NCI-H1694 treated with DMSO at 0.1 percent for 48 hours (cell line): ENCODE data around the gene GRK6.

Experiments used
- DNase-seq: peaks from one replicate; lab custom pipeline; 2025; lab: John Stamatoyannopoulos, UW

Gene GRK6

GRCh38 chr5:177440990-177441780, 14.7 kb downstream of the GRK6 start:
- no peak for DNase-seq

- no peak for DNase-seq
Observed at GRCh38 chr5:177442066-177442826, 15.8 kb downstream of the GRK6 start.

DNA sequence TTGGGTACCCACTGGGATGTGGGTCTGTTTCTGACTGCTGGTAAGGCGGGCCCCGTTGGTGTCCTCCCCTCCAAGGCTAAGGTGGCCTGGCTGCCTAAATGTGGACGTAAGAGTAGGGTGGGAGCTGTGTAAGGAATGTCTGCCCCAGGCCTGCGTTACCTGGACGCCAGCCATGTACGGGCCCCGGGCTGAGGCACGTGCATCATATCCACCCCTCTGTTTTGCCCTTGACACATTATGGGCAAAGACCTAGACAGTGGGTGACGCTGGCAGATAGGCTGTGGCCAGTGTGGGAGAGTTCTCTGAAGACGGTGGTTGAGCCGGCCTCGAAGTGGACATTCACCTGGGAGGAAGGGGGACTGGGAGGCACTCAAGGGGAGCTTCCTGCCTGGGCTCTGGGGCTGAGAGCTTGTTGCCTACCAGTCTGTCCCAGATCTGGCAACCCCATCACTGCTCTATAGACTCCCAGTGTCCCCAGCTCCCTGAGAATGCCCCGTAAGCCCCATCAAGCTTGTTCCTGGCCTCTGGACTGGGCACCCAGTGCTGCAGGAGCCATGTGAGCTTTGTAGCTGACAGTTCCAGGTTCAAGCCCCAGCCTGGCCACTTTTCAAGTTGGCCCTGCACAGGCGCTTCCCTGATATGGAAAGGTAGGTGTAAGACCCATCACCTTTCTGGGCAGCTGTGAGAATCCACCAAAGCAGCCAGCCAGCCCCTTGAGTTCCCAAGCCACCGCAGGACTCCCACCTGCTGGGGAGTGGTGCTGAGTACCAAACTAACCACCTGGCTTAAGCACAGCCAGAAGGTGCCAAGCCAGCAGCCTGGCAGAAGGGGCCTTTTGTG, 16.9 kb downstream of the GRK6 start:
- no peak for DNase-seq

DNA sequence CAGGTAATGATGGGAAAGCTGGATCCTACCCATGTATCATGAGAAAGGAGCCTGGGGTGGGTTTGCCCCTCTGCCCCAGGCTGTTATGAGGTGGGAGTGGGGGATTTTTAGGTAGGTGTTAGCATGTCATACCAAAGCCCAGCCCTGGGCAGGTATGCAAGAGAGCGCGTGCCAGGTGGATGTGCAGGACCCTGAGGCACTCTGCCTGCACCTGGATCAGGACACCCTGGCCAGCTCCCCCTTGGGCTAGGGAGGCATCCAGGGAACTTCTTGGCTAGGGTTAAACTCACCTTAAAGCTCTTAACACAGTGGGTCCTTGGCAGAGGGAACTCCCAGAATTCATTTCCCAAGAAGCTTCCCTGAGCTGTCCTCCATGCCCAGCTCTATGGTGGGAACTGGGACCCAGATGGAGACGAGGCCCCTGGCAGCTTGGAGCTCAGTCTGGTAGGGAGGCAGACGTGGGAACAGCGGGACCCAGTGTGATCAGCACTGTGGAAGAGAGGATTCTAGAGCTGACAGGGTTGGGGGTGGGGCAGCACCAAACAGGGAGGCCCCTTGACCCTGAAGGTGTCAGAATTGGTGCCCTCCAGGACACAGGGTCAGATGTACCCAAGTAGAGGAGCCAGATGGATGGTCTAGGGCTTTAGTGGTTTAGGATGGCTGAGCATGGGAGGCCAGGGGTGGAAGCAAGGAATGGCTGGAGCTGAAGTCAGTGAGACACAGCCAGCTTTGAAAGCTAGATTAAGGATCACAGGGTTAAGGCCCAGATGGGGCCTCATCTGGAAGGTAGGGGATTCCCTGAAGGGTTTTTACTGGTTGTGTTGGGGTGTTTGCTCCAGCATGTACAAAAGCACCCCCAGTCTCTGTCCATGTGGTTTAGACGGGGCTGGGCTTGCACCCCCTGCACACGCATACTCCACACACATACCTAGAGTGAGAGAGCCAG, 17.9 kb downstream of the GRK6 start:
- no peak for DNase-seq

DNA sequence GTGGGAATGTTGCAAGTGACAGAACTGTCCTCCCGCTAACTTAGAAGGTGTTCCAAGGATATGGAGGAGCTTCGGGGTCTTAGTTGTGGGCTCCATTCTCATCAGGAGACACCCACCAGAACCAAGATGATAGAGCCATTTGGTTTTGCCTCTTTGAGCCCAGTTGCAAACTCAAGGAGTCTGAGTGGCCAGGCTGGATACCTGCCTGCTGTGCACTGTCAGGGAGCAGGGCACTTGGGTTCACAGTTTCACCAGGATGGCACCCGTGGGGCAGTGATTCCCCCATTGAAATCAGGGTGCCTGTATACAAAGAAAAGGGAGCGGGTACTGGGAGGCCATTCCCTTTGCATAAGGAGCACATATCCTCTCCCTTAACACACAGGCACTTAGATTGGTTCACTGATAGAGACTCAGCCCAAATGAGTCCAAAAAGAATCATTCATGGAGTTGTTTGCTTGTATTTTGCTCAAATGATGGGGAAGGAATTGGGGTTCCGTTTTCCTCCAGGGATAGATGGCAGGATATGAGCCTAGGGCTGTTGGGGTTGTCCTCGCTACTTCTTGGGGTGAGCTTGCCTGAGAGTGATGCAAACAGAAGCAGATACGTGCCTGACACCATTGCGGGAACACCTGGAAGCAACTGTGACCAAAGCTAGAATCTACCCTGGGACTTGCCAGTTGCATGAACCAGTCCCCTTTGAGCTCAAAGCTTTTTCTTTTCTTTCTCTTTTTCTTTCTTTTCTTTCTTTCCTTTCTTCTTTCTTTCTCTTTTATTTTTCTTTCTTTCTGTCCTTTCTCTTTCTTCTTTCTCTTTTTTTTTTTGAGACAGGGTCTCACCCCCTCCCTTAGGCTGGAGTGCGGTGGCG, 18.8 kb downstream of the GRK6 start:
- no peak for DNase-seq

DNA sequence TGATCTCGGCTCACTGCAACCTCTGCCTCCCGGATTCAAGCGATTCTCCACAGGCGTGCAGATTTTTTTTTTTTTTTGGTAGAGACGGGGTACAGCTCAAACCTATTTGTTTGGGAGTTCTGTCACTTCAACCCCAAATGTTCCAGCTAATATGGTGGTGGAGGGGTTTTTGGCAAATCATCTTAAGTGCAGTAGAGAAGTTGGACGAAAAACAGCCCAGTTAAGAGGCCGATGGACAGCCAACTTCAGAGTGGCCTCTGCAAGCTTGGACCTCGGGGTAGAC, 19.4 kb downstream of the GRK6 start:
- DNase-seq = no peak

- peak; percentile 20 for DNase-seq
Observed at GRCh38 chr5:177446200-177447065, 20.0 kb downstream of the GRK6 start, which contains the start of gene PRR7. TSS of gene PRR7 (plus strand) at chr5:177446814. CDS start at chr5:177455068, 8,254 bp downstream.

- no peak for DNase-seq
Observed at GRCh38 chr5:177447066-177447610, 20.7 kb downstream of the GRK6 start.

DNA sequence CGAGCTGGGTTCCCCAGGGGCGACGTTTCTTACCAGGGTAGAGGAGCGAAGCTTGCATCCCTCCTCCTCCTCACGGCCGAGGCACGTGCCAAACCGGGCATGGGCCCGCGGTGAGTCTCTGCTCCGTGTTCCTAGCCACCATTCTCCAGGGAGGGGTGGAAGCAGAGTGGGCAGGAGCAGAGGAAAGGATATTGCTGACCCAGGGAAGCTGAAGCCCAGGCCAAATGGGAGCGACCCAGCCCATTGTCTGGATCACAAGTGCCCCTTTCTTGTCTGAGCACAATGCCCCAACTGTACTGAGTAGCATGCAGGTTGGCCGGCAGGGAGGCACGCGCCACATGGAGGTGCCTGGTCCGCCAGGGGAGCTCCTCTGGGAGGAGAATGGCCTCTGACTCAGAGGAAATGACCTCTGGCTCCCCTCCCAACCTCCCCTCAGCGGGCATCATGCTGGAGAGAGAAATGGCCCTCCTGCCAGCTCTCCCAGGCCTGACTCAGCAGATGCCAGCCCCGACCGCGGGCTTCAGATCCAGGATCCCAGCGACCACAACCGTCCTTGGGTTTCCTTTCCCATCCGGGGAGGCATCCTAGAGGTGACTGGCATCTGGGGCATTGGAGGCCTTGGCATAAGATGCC, 21.3 kb downstream of the GRK6 start:
- DNase-seq = no peak

DNA sequence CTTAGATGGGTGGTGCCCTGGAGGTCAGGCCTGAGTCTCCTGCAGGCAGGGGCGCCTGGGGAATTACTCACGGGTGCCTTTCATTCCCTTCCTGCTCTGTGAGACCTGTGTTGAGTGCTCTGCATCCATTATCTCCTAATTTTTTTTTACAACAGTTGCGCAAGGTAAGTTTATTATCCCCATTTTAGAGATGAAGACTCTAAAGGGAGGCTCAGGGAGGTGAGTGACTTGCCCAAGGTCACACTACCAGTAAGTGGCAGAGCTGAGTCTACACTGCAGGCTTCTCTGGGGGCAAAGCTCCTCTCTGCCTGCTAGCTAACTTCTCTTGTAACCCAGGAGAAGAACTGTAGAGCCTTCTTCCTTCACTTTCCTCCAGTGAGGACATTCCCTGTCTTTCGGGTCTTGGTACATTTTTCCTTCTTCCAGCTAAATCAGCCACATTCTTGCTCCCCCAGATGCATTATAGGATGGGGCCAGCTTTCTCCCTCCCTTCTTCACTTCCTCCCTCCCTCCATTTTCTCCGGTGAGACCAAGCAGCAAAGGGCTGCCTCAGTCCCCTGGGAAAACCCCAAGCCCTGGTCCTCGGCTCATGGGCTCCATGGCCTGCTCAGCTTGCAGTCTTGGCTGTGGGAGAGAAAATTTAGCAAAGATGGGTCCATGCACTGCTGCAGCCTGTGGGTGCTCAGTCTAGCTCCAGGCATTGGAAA, 21.9 kb downstream of the GRK6 start:
- no peak for DNase-seq

- DNase-seq = no peak
Observed at GRCh38 chr5:177449140-177450061, 22.9 kb downstream of the GRK6 start.

DNA sequence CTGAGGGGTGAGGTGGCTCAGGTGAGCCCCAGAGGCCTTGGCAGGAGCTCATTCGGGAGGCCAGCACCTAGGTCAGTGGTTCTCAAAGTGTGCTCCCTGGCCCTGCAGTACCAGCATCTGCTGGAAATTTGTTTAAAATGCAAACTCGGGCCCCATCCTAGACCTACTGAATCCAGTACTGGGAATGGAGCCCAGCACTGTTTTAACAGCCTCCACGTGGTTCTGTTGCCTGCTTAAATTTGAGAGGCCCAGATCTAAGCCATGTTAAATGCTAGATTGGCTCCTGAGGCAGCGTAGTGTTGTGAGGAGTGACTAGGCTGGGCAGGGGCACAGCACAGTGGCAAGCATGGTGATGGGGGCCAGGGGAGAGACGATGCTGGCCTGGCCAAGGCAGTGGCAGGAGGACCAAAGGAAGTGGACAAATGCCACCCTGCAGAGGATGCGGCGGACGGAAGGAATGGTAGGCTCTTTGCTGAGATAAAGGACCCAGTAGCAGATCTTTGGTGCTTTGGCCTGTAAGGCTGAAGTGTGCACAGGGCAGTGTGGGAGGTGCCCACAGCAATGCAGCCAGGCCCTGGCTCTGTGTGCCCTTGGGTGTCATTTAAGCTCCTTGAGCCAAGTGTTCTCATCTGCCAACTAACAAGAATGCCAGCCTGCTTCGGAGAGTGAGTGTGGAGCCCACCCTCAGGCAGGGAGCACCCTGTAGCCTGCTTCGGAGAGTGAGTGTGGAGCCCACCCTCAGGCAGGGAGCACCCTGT, 24.4 kb downstream of the GRK6 start:
- DNase-seq = no peak

DNA sequence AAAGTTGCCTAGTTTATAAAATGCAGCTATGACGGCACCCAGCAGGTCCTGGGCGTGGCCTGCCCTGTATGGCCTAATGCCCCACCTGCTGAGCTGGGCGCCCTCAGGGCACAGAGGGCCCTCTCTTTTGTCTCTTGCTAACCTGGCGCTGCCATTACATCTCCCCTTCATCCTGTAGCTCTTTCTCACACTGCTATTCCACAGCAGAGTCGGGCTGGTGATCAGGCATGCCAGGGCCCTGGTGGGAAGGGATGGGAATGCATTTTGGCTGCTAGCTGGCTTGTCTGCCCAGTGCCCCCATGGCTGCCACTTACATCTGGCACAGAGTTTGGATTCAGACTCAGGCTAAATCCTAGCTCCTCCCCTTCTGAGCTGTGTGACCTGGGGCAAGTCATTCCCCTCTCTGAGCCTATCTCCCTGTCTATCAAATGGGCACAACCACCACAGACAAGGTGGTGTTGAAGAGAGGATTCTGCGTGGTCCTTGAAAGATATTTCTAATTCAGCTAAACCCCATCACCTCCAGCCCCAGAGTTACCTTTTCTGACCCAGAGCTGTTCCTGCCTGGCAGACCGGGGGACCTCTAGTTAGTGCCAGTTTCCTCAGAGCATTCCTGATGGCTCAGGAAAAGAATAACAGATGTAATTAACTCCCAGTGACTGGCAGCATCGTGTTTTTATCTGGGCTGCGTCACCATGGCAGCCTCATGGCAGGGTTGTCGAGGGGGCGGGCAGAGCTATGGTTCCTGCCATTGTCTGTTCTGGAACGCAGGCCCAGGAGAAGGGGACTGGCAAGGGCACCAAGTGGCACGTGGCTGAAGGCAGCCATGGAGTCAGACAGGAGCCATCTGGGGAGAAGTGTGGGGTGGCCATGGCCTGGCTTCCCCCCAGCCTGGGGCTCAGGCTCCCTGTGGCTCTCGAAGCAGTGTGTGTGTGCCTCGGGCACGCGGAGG, 26.5 kb downstream of the GRK6 start:
- no peak for DNase-seq

DNA sequence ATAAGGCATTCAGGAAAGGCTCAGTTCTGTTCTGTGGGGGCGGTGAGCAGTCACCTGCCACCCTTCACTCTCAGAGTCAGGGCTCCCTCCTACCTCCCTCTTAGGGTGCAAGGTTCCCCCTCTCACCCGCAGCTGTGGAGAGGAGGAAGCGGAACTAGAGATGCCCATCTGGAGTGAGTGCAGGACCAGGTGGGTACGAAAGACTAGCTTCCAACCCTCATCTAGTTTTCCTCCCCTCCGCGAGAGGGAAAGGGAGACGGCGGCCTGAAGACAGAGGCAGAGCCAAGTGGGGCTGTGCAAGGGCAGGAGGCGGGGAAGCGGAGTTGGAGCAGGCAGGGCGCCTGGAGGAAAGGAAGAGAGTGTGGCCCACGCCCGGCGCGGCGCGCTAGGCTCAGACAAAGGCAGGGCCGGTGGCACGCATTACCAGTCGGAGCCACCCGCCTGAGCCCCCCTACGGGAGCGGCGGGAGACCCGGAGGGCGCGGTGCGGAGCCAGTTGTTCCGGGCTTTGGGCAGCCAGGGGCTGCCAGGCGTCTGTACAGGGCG, 27.4 kb downstream of the GRK6 start:
- DNase-seq = no peak
